IPS-15b (cell line): ENCODE data around the gene CAMKK2.
A peak's percentile ranks its signal among the peaks of the same experiment; 100 is the strongest.
"Not testable (repeated sequence)": the region's sequence is repeated elsewhere in the genome, so short reads cannot be mapped to it uniquely, and the experiment has no call there.

ENCODE experiments used
- H3K27me3 ChIP-seq: one replicate; pipeline ENCODE4 v1.6.1; 2013; ENCODE audit warnings: low read length; ENCODE audit not compliant: control insufficient read depth, insufficient read depth
- H3K36me3 ChIP-seq: one replicate; pipeline ENCODE4 v1.6.1; 2013; ENCODE audit warnings: low read length; ENCODE audit not compliant: control insufficient read depth, insufficient read depth
- H3K4me1 ChIP-seq: one replicate; pipeline ENCODE4 v1.6.1; 2013; ENCODE audit warnings: mild to moderate bottlenecking, low read length; ENCODE audit not compliant: control insufficient read depth, insufficient read depth
- H3K4me3 ChIP-seq: one replicate; pipeline ENCODE4 v1.5.1; 2013; ENCODE audit warnings: low read depth, low read length
- H3K9ac ChIP-seq: one replicate; pipeline ENCODE4 v1.6.1; 2013; ENCODE audit warnings: low read depth, mild to moderate bottlenecking, low read length
- H3K9me3 ChIP-seq: one replicate; pipeline ENCODE4 v1.6.1; 2013; ENCODE audit warnings: mild to moderate bottlenecking, low read length; ENCODE audit not compliant: control insufficient read depth, insufficient read depth

Gene CAMKK2

GRCh38 chr12:121325922-121326396, 29.4 kb upstream of the CAMKK2 start:
- no peak overlapping the region for H3K9ac ChIP-seq
- no peak overlapping the region for H3K4me3 ChIP-seq
- H3K36me3 ChIP-seq, result peaks cover 25% of the 10 kb centered on the region
- H3K4me1 ChIP-seq, result no peaks in the 10 kb centered on the region
- no peaks in the 10 kb centered on the region for H3K9me3 ChIP-seq
- no peaks in the 10 kb centered on the region for H3K27me3 ChIP-seq

- no peak overlapping the region for H3K4me3 ChIP-seq
- H3K36me3 ChIP-seq, result peaks cover 23% of the 10 kb centered on the region
- no peaks in the 10 kb centered on the region for H3K27me3 ChIP-seq
- H3K9me3 ChIP-seq, result no peaks in the 10 kb centered on the region
- H3K4me1 ChIP-seq, result no peaks in the 10 kb centered on the region
- H3K9ac ChIP-seq, result no peak overlapping the region
These were observed 27.4 kb upstream of the CAMKK2 start for GRCh38 chr12:121323908-121324307.

- Histone ChIP-seq H3K9me3 (no peaks in the 10 kb centered on the region), H3K36me3 (peaks cover 10% of the 10 kb centered on the region), H3K27me3 (no peaks in the 10 kb centered on the region), H3K4me3 (no peak overlapping the region), H3K9ac (no peak overlapping the region), H3K4me1 (no peaks in the 10 kb centered on the region)
These were observed 21.6 kb upstream of the CAMKK2 start for GRCh38 chr12:121318121-121318520.

- Histone ChIP-seq H3K9me3 (no peaks in the 10 kb centered on the region), H3K4me3 (no peak overlapping the region), H3K9ac (no peak overlapping the region), H3K36me3 (peaks cover 7% of the 10 kb centered on the region), H3K27me3 (no peaks in the 10 kb centered on the region), H3K4me1 (no peaks in the 10 kb centered on the region)
These were observed 17.9 kb upstream of the CAMKK2 start for GRCh38 chr12:121314431-121314830.

GRCh38 chr12:121310231-121310630, 13.7 kb upstream of the CAMKK2 start:
- not testable (repeated sequence) for H3K9me3 ChIP-seq, H3K4me3 ChIP-seq, H3K36me3 ChIP-seq, H3K9ac ChIP-seq, H3K27me3 ChIP-seq, H3K4me1 ChIP-seq

- not testable (repeated sequence) for H3K36me3 ChIP-seq, H3K4me3 ChIP-seq, H3K9ac ChIP-seq, H3K27me3 ChIP-seq, H3K9me3 ChIP-seq, H3K4me1 ChIP-seq
These were observed 10.9 kb upstream of the CAMKK2 start for GRCh38 chr12:121307397-121307796.

- no peaks in the 10 kb centered on the region for H3K9me3 ChIP-seq
- H3K27me3 ChIP-seq, result no peaks in the 10 kb centered on the region
- H3K9ac ChIP-seq, result no peak overlapping the region
- H3K36me3 ChIP-seq, result peaks cover 5% of the 10 kb centered on the region
- peaks cover 2% of the 10 kb centered on the region for H3K4me1 ChIP-seq
- no peak overlapping the region for H3K4me3 ChIP-seq
These were observed 7.8 kb upstream of the CAMKK2 start for GRCh38 chr12:121304306-121304705.

- peaks cover 2% of the 10 kb centered on the region for H3K4me1 ChIP-seq
- no peak overlapping the region for H3K9ac ChIP-seq
- H3K9me3 ChIP-seq, result no peaks in the 10 kb centered on the region
- no peaks in the 10 kb centered on the region for H3K27me3 ChIP-seq
- no peak overlapping the region for H3K4me3 ChIP-seq
- H3K36me3 ChIP-seq, result no peaks in the 10 kb centered on the region
These were observed 5.4 kb upstream of the CAMKK2 start for GRCh38 chr12:121301876-121302275.

- no peak overlapping the region for H3K4me3 ChIP-seq
- peaks cover 2% of the 10 kb centered on the region for H3K4me1 ChIP-seq
These were observed 3.7 kb upstream of the CAMKK2 start for GRCh38 chr12:121300083-121300819.

GRCh38 chr12:121299662-121300061, 3.2 kb upstream of the CAMKK2 start:
- H3K4me3 ChIP-seq, result no peak overlapping the region
- H3K9me3 ChIP-seq, result no peaks in the 10 kb centered on the region
- peaks cover 2% of the 10 kb centered on the region for H3K4me1 ChIP-seq
- H3K36me3 ChIP-seq, result no peaks in the 10 kb centered on the region
- H3K9ac ChIP-seq, result no peak overlapping the region
- no peaks in the 10 kb centered on the region for H3K27me3 ChIP-seq

More at GRCh38 chr12:121300083-121300819, 3.7 kb upstream of the CAMKK2 start:
- H3K9ac ChIP-seq, result no peak overlapping the region
- no peaks in the 10 kb centered on the region for H3K36me3 ChIP-seq
- H3K27me3 ChIP-seq, result no peaks in the 10 kb centered on the region
- no peaks in the 10 kb centered on the region for H3K9me3 ChIP-seq

GRCh38 chr12:121298411-121298810, 1.9 kb upstream of the CAMKK2 start:
- H3K36me3 ChIP-seq, H3K4me3 ChIP-seq, H3K4me1 ChIP-seq, H3K27me3 ChIP-seq, H3K9ac ChIP-seq, H3K9me3 ChIP-seq: not testable (repeated sequence)

GRCh38 chr12:121297435-121297991, 1.0 kb upstream of the CAMKK2 start:
- no peaks in the 10 kb centered on the region for H3K27me3 ChIP-seq
- H3K9ac ChIP-seq, result peak overlapping the region; percentile 66
- H3K4me1 ChIP-seq, result peaks cover 2% of the 10 kb centered on the region
- H3K9me3 ChIP-seq, result no peaks in the 10 kb centered on the region
- H3K4me3 ChIP-seq, result peak overlapping the region; percentile 66
- no peaks in the 10 kb centered on the region for H3K36me3 ChIP-seq
